GM18511 (cell line): ENCODE measurements around the gene DNAJC24.

Experiments used
- ATAC-seq: cut with Tn5 transposase; IDR thresholded peaks from one replicate; pipeline ENCODE4 v1.9.1; 2021; ENCODE audit warnings: mild to moderate bottlenecking, moderate library complexity; ENCODE audit not compliant: unreplicated experiment

DNAJC24 gene

DNA sequence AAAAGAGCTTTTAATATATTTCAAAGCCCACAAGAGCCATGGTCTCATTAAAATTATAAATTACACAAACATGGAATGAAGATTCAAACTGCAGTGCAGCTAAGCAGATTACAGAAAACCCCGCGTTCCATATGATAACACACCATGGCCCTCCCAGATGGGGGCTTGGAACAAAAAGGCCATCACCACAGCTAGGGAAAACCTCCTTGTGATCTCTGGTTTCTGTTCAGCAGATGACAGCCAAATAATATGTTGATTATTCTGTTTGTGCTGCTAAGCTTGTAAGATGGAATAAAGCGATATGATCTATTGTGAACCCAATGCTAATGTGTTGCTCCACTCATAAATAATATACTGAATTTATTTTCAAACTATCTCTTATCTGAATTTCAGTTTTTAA lies 111.3 kb downstream of the DNAJC24 start:
- no peak for ATAC-seq
